ENCODE results near the gene PIEZO1.

PIEZO1 gene

GRCh38 chr16:88771294-88771772 lies 13.7 kb downstream of the PIEZO1 start:
- H3K4me3 ChIP-seq (ENCODE audit: control insufficient read depth, low read depth, low read length), result no peak overlapping the region
- no peak for TF ChIP-seq CTCF (IDR thresholded peaks at IDR 0.05; ENCODE audit: control insufficient read depth, insufficient read depth, low read depth, low read length, missing control alignments)
- DNase-seq (ENCODE audit: low read depth), result no peak

- TF ChIP-seq CTCF (IDR thresholded peaks at IDR 0.05; ENCODE audit: control insufficient read depth, insufficient read depth, low read depth, low read length, missing control alignments), result no peak
- H3K4me3 ChIP-seq (ENCODE audit: control insufficient read depth, low read depth, low read length), result no peak overlapping the region
- no peak for DNase-seq (ENCODE audit: low read depth)
These were observed 14.3 kb downstream of the PIEZO1 start for GRCh38 chr16:88770461-88771293.

- no peak overlapping the region for H3K4me3 ChIP-seq (ENCODE audit: control insufficient read depth, low read depth, low read length)
- no peak for TF ChIP-seq CTCF (IDR thresholded peaks at IDR 0.05; ENCODE audit: control insufficient read depth, insufficient read depth, low read depth, low read length, missing control alignments)
- DNase-seq (ENCODE audit: low read depth), result no peak
These were observed 15.2 kb downstream of the PIEZO1 start for GRCh38 chr16:88769617-88770460.

GRCh38 chr16:88768071-88768783 lies 16.8 kb downstream of the PIEZO1 start:
- DNase-seq (ENCODE audit: low read depth), result no peak
- TF ChIP-seq CTCF (IDR thresholded peaks at IDR 0.05; ENCODE audit: control insufficient read depth, insufficient read depth, low read depth, low read length, missing control alignments), result no peak
- no peak overlapping the region for H3K4me3 ChIP-seq (ENCODE audit: control insufficient read depth, low read depth, low read length)

GRCh38 chr16:88767546-88768070 lies 17.4 kb downstream of the PIEZO1 start:
- TF ChIP-seq CTCF (IDR thresholded peaks at IDR 0.05; ENCODE audit: control insufficient read depth, insufficient read depth, low read depth, low read length, missing control alignments), result no peak
- no peak overlapping the region for H3K4me3 ChIP-seq (ENCODE audit: control insufficient read depth, low read depth, low read length)
- DNase-seq (ENCODE audit: low read depth), result no peak

- no peak overlapping the region for H3K4me3 ChIP-seq (ENCODE audit: control insufficient read depth, low read depth, low read length)
- TF ChIP-seq CTCF (IDR thresholded peaks at IDR 0.05; ENCODE audit: control insufficient read depth, insufficient read depth, low read depth, low read length, missing control alignments), result no peak
- no peak for DNase-seq (ENCODE audit: low read depth)
These were observed 18.0 kb downstream of the PIEZO1 start for GRCh38 chr16:88766975-88767374.
